GM06990 (cell line): ENCODE measurements around the gene SEC14L1.

Experiments
- DNase-seq: peaks from one replicate; pipeline ENCODE4 v3.0.0-alpha.2; 2011; ENCODE audit not compliant: insufficient read length; ENCODE audit errors: extremely low read depth
- H3K27me3 ChIP-seq: replicated peaks from 2 replicates; pipeline ENCODE4 v1.6.0; 2011; ENCODE audit warnings: low read length; ENCODE audit not compliant: control insufficient read depth, insufficient read depth
- H3K36me3 ChIP-seq: 2 replicates; pipeline ENCODE4 v1.5.1; 2011; ENCODE audit warnings: low read length; ENCODE audit not compliant: control insufficient read depth, insufficient read depth
- H3K4me3 ChIP-seq: replicated peaks from 2 replicates; pipeline ENCODE4 v1.5.1; 2011; ENCODE audit warnings: low read depth, mild to moderate bottlenecking, control low read depth, low read length
- TF ChIP-seq, protein P1 (sequence below): IDR thresholded peaks from 2 replicates; pipeline ENCODE4 v1.5.1; 2011; ENCODE audit warnings: low read length, control low read depth, mild to moderate bottlenecking, inconsistent platforms; ENCODE audit not compliant: insufficient read depth, poor library complexity, severe bottlenecking

Gene SEC14L1

DNA sequence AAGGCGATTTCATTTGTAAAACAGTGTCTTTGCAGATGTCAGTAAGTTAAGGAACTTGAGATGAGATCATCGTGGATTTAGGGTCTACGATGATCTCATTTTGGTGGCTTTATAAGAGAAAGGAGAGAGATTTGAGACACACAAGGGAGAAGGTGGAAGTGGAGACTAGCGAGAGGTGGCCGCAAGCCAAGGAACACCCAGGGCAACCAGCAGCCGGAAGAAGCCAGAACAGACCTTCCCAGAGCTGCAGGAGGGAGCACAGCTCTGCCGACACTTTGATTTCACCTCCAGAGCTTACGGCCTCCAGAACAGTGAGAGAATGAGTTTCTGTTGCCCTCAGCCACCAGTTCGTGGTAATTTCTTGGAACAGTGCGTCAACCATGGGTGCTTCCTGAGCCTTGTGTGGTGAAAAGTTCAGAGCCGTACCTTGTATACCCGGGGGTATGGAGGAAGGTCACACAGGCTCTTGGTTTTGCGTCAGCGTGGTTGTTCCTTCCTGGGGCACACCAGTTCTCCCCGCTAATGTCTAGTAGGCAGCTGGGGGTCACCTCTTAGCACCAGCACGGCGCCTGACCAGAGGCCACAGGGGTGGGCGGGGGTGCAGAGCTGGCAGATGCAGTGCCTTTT, 12.9 kb upstream of the SEC14L1 start:
- TF ChIP-seq, protein P1, sequence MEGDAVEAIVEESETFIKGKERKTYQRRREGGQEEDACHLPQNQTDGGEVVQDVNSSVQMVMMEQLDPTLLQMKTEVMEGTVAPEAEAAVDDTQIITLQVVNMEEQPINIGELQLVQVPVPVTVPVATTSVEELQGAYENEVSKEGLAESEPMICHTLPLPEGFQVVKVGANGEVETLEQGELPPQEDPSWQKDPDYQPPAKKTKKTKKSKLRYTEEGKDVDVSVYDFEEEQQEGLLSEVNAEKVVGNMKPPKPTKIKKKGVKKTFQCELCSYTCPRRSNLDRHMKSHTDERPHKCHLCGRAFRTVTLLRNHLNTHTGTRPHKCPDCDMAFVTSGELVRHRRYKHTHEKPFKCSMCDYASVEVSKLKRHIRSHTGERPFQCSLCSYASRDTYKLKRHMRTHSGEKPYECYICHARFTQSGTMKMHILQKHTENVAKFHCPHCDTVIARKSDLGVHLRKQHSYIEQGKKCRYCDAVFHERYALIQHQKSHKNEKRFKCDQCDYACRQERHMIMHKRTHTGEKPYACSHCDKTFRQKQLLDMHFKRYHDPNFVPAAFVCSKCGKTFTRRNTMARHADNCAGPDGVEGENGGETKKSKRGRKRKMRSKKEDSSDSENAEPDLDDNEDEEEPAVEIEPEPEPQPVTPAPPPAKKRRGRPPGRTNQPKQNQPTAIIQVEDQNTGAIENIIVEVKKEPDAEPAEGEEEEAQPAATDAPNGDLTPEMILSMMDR: no peak
- Histone ChIP-seq H3K27me3 (no peaks in the 10 kb centered on the region), H3K36me3 (no peaks in the 10 kb centered on the region), H3K4me3 (no peak overlapping the region)
- DNase-seq: no peak

DNA sequence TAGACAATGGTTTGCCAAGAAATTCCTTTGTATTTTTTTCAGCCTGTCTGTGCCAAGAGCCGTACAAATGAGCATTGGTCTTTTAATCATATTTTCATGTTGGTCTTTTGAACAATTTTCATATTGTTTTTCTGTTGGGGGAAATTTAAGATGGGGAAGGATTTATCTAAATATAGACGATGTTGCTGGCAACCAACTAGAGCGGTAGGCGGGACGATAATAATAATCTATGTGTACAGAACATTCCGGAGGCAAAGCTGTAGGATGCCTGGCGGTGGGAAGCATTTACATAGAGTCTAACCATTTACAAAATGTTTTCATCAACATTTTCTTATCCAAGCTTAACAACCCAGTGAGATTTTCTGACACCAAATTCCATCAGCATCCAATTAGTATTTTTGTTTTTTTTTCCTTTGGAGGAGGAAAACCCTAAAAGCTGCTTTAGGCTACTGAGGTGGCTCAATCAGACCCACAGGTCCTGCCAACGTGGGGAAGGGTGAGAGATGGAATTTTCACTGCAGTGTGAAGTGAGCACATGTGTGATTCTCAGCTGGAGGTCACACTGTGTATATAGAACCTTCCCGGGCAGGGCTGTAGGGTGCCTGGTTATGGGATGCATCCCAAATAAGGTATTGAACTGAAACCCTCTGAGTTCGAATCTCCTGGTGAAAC, 11.7 kb upstream of the SEC14L1 start:
- no peak for DNase-seq
- H3K36me3 ChIP-seq: no peaks in the 10 kb centered on the region
- no peak overlapping the region for H3K4me3 ChIP-seq
- TF ChIP-seq, protein P1: no peak
- H3K27me3 ChIP-seq: no peaks in the 10 kb centered on the region

DNA sequence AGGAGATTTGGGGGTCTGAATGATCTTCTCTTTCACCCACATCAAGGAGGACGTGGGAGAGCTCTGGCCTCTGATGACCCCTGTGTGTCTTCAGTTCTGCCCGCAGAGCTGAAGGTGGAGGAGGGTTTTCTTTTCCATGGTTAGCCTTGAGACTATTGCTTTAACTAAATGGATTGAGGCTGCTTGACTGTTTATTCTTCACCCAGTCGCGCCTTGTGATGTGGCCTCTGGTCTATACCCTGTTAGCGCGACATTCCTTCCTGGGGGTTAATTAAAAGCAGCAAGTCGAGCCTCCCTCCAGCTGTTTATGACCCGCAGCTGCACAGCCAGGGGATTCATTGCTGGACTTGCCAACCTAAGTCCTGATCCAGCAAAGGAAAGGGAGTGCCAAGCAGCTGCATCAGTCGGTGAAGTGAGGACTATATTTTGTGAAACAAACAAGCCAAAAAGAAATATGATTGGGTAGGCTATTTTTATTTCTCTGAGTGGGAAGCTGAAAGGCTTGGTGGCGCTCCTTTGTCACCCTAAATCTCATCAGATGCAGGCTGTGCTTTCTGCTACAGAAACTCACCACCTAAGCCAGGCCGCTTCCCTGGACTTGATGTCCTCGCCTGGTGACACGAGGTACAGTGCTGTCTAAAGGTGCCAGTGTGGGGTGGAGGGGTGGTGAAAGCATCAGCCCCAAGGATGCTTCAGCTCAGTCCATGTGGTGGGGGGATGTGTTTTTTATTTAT, 11.0 kb upstream of the SEC14L1 start:
- Histone ChIP-seq H3K4me3 (no peak overlapping the region), H3K27me3 (no peaks in the 10 kb centered on the region), H3K36me3 (no peaks in the 10 kb centered on the region)
- TF ChIP-seq, protein P1: no peak
- no peak for DNase-seq

DNA sequence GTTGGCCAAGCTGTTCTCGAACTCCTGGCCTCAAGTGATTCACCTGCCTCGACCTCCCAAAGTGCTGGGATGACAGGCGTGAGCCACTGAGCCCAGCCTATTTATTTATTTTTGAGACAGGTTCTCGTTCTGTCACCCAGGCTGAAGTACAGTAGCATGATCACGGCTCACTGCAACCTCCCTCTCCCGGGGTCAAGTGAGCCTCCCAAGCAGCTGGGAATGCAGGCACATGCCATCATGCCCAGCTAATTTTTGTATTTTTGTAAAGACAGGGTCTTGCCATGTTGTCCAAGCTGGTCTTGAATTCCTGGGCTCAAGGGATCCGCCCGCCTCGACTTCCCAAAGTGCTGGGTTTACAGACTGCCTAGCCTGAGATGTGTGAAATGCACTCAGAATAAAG, 10.2 kb upstream of the SEC14L1 start:
- TF ChIP-seq, protein P1: no peak
- Histone ChIP-seq H3K27me3 (no peaks in the 10 kb centered on the region), H3K4me3 (no peak overlapping the region), H3K36me3 (no peaks in the 10 kb centered on the region)
- DNase-seq: no peak

- Histone ChIP-seq H3K27me3 (no peaks in the 10 kb centered on the region), H3K36me3 (no peaks in the 10 kb centered on the region), H3K4me3 (no peak overlapping the region)
- DNase-seq: no peak
- TF ChIP-seq, protein P1: no peak
Measured at GRCh38 chr17:77131904-77132303, 8.9 kb upstream of the SEC14L1 start.
